Trophoblast cell (in vitro differentiated cells and primary cell): ENCODE measurements around the gene ABCG1.

Source experiments
- DNase-seq, 2 donors: peaks; one replicate each; pipeline ENCODE4 v3.0.0-alpha.2; 2016
- H2AFZ ChIP-seq: 2 replicates; pipeline ENCODE4 v1.6.1; 2013; ENCODE audit warnings: low read length, moderate library complexity, mild to moderate bottlenecking; ENCODE audit not compliant: insufficient read depth, poor library complexity
- H2AK5ac ChIP-seq: 2 replicates; pipeline ENCODE4 v1.6.1; 2013; ENCODE audit warnings: mild to moderate bottlenecking, low read length
- H2BK120ac ChIP-seq: 2 replicates; pipeline ENCODE4 v1.6.1; 2013; ENCODE audit warnings: low read length, mild to moderate bottlenecking, moderate library complexity; ENCODE audit not compliant: insufficient read depth, poor library complexity
- H2BK12ac ChIP-seq: 2 replicates; pipeline ENCODE4 v1.6.1; 2013; ENCODE audit warnings: mild to moderate bottlenecking, low read length, moderate library complexity
- H2BK5ac ChIP-seq: 2 replicates; pipeline ENCODE4 v1.6.1; 2013; ENCODE audit warnings: low read length, low read depth, moderate library complexity, mild to moderate bottlenecking; ENCODE audit not compliant: poor library complexity
- H3K14ac ChIP-seq: 2 replicates; pipeline ENCODE4 v1.6.1; 2013; ENCODE audit warnings: mild to moderate bottlenecking, low read length
- H3K18ac ChIP-seq: 2 replicates; pipeline ENCODE4 v1.6.1; 2013; ENCODE audit warnings: mild to moderate bottlenecking, low read length
- H3K23ac ChIP-seq: 2 replicates; pipeline ENCODE4 v1.6.1; 2013; ENCODE audit warnings: low read length
- H3K27ac ChIP-seq: 2 replicates; pipeline ENCODE4 v1.5.1; 2013; ENCODE audit warnings: low read depth, mild to moderate bottlenecking, inconsistent platforms, low read length, moderate library complexity
- H3K27me3 ChIP-seq: 2 replicates; pipeline ENCODE4 v1.6.1; 2013; ENCODE audit warnings: inconsistent platforms, mild to moderate bottlenecking, low read length, moderate library complexity; ENCODE audit not compliant: insufficient read depth
- H3K36me3 ChIP-seq, 2 experiments: 1 replicate in 1 of 2; 2 replicates in 1 of 2; pipeline ENCODE4 v1.6.1; 2013; ENCODE audit warnings: low read length in 2 of 2, mild to moderate bottlenecking in 2 of 2, moderate library complexity in 1 of 2; ENCODE audit not compliant: insufficient read depth in 2 of 2, control insufficient read depth in 1 of 2
- H3K4ac ChIP-seq: 2 replicates; pipeline ENCODE4 v1.6.1; 2013; ENCODE audit warnings: low read depth, mild to moderate bottlenecking, low read length, moderate library complexity
- H3K4me1 ChIP-seq, 2 experiments: 1 replicate in 1 of 2; 2 replicates in 1 of 2; pipeline ENCODE4 v1.6.1; 2013; ENCODE audit warnings: low read length in 2 of 2, mild to moderate bottlenecking in 2 of 2, moderate library complexity in 1 of 2; ENCODE audit not compliant: insufficient read depth in 2 of 2, control insufficient read depth in 1 of 2
- H3K4me2 ChIP-seq: 2 replicates; pipeline ENCODE4 v1.6.1; 2013; ENCODE audit warnings: inconsistent platforms, mild to moderate bottlenecking, low read length, moderate library complexity
- H3K4me3 ChIP-seq: 2 replicates; pipeline ENCODE4 v1.5.1; 2013; ENCODE audit warnings: mild to moderate bottlenecking, low read depth, low read length, inconsistent platforms
- H3K79me1 ChIP-seq: one replicate; pipeline ENCODE4 v1.6.1; 2013; ENCODE audit warnings: low read length
- H3K79me2 ChIP-seq: 2 replicates; pipeline ENCODE4 v1.6.1; 2013; ENCODE audit warnings: low read length, mild to moderate bottlenecking; ENCODE audit not compliant: control insufficient read depth, insufficient read depth, poor library complexity
- H3K9ac ChIP-seq: 2 replicates; pipeline ENCODE4 v1.6.1; 2013; ENCODE audit warnings: mild to moderate bottlenecking, low read length
- H3K9me3 ChIP-seq: 2 replicates; pipeline ENCODE4 v1.6.1; 2013; ENCODE audit warnings: low read depth, mild to moderate bottlenecking, control low read depth, inconsistent platforms, low read length; ENCODE audit not compliant: insufficient read depth
- H4K12ac ChIP-seq: 2 replicates; pipeline ENCODE4 v1.6.1; 2013; ENCODE audit warnings: low read depth, mild to moderate bottlenecking, low read length, moderate library complexity
- H4K8ac ChIP-seq: 2 replicates; pipeline ENCODE4 v1.6.1; 2013; ENCODE audit warnings: low read depth, mild to moderate bottlenecking, low read length, moderate library complexity
- H4K91ac ChIP-seq: one replicate; pipeline ENCODE4 v1.6.1; 2013; ENCODE audit warnings: low read depth, mild to moderate bottlenecking, low read length, moderate library complexity
- WGBS: extraction: QIAGEN DNeasy Blood & Tissue Kit; methylation state at CpG from one replicate; pipeline ENCODE4 v1.1.7; 2013; ENCODE audit warnings: missing lambda C conversion rate; ENCODE audit not compliant: insufficient read length, insufficient coverage; ENCODE audit errors: extremely low coverage; 5-methylcytosine and 5-hydroxymethylcytosine counted together

The ABCG1 gene

GRCh38 chr21:42310411-42311001 is 91.6 kb downstream of the ABCG1 start:
- DNase-seq = no peak
- Histone ChIP-seq H3K4me3 (no peak overlapping the region), H3K4ac (no peak overlapping the region), H4K8ac (no peak overlapping the region), H3K27me3 (no peaks in the 10 kb centered on the region), H3K36me3 (no peaks in the 10 kb centered on the region), H3K79me2 (no peaks in the 10 kb centered on the region), H3K18ac (no peak overlapping the region), H3K9ac (no peak overlapping the region), H3K79me1 (no peaks in the 10 kb centered on the region), H3K27ac (no peak overlapping the region), H3K4me1 (no peaks in the 10 kb centered on the region), H2BK120ac (no peak overlapping the region), H4K91ac (no peak overlapping the region), H2AFZ (no peak overlapping the region), H3K9me3 (peaks cover 4% of the 10 kb centered on the region), H2BK5ac (no peak overlapping the region), H3K14ac (no peak overlapping the region), H2AK5ac (no peak overlapping the region), H3K23ac (no peak overlapping the region), H3K4me2 (no peak overlapping the region), H2BK12ac (no peak overlapping the region), H4K12ac (no peak overlapping the region)
- no CpG with 5 or more reads among the region's 12 CpGs for WGBS

GRCh38 chr21:42311160-42311559 is 92.2 kb downstream of the ABCG1 start:
- Histone ChIP-seq H3K9ac (no peak overlapping the region), H4K91ac (no peak overlapping the region), H3K14ac (no peak overlapping the region), H3K4ac (no peak overlapping the region), H3K36me3 (no peaks in the 10 kb centered on the region), H3K79me1 (no peaks in the 10 kb centered on the region), H2AFZ (no peak overlapping the region), H3K27me3 (no peaks in the 10 kb centered on the region), H3K23ac (no peak overlapping the region), H3K4me2 (no peak overlapping the region), H3K9me3 (peaks cover 4% of the 10 kb centered on the region), H2BK5ac (no peak overlapping the region), H3K18ac (no peak overlapping the region), H4K12ac (no peak overlapping the region), H2BK12ac (no peak overlapping the region), H3K79me2 (no peaks in the 10 kb centered on the region), H3K27ac (no peak overlapping the region), H3K4me3 (no peak overlapping the region), H2AK5ac (no peak overlapping the region), H3K4me1 (no peaks in the 10 kb centered on the region), H4K8ac (no peak overlapping the region), H2BK120ac (no peak overlapping the region)
- no CpG with 5 or more reads among the region's 14 CpGs for WGBS
- no peak for DNase-seq

- Histone ChIP-seq H3K4me3 (no peak overlapping the region), H3K9ac (no peak overlapping the region), H4K8ac (no peak overlapping the region), H2BK5ac (no peak overlapping the region), H3K4me2 (no peak overlapping the region), H4K12ac (no peak overlapping the region), H3K14ac (no peak overlapping the region), H3K23ac (no peak overlapping the region), H2BK12ac (no peak overlapping the region), H2BK120ac (no peak overlapping the region), H2AFZ (no peak overlapping the region), H3K79me1 (no peaks in the 10 kb centered on the region), H3K4ac (no peak overlapping the region), H2AK5ac (no peak overlapping the region), H3K4me1 (no peaks in the 10 kb centered on the region), H3K18ac (no peak overlapping the region), H3K27me3 (no peaks in the 10 kb centered on the region), H3K79me2 (no peaks in the 10 kb centered on the region), H3K9me3 (peaks cover 4% of the 10 kb centered on the region), H3K27ac (no peak overlapping the region), H4K91ac (no peak overlapping the region), H3K36me3 (no peaks in the 10 kb centered on the region)
- no peak for DNase-seq
- WGBS = no CpG with 5 or more reads among the region's 21 CpGs
Observed at GRCh38 chr21:42311816-42312625, 93.1 kb downstream of the ABCG1 start.

- Histone ChIP-seq H3K79me1 (no peaks in the 10 kb centered on the region), H3K27ac (no peak overlapping the region), H3K18ac (no peak overlapping the region), H2AK5ac (no peak overlapping the region), H3K4me3 (no peak overlapping the region), H3K14ac (no peak overlapping the region), H4K91ac (no peak overlapping the region), H4K8ac (no peak overlapping the region), H2BK12ac (no peak overlapping the region), H3K4ac (no peak overlapping the region), H3K4me1 (no peaks in the 10 kb centered on the region), H3K4me2 (no peak overlapping the region), H3K27me3 (no peaks in the 10 kb centered on the region), H2BK120ac (no peak overlapping the region), H3K79me2 (no peaks in the 10 kb centered on the region), H3K23ac (no peak overlapping the region), H4K12ac (no peak overlapping the region), H2AFZ (no peak overlapping the region), H3K9me3 (peaks cover 2% of the 10 kb centered on the region), H3K36me3 (no peaks in the 10 kb centered on the region), H2BK5ac (no peak overlapping the region), H3K9ac (no peak overlapping the region)
- whole genome bisulfite sequencing = no CpG with 5 or more reads among the region's 16 CpGs
- no peak for DNase-seq
Observed at GRCh38 chr21:42312626-42313104, 93.7 kb downstream of the ABCG1 start.
